HEK293 (cell line): ENCODE data around the gene BAIAP3.

Experiments
- ATF2 ChIP-seq: fragments of 450-650 bp; formaldehyde crosslinking; IDR thresholded peaks from 2 replicates; pipeline ENCODE4 v1.5.1; 2016; ENCODE audit warnings: missing biosample characterization, missing genetic modification characterization, low read depth
- CTCF ChIP-seq: fragments of 450-650 bp; formaldehyde crosslinking; IDR thresholded peaks from 2 replicates; pipeline ENCODE4 v1.5.1; 2016; ENCODE audit warnings: missing biosample characterization, missing genetic modification characterization
- SP7 ChIP-seq: fragments of 450-650 bp; formaldehyde crosslinking; IDR thresholded peaks from 2 replicates; pipeline ENCODE4 v1.5.1; 2016; ENCODE audit warnings: missing biosample characterization, missing genetic modification characterization
- ZNF37A ChIP-seq: fragments of 450-650 bp; IDR thresholded peaks from 2 replicates; pipeline ENCODE4 v1.5.1; 2018; ENCODE audit warnings: missing biosample characterization, missing genetic modification characterization
- ZNF585B ChIP-seq: fragments of 450-650 bp; formaldehyde crosslinking; IDR thresholded peaks from 2 replicates; pipeline ENCODE4 v1.5.1; 2016; ENCODE audit warnings: missing biosample characterization, missing genetic modification characterization
- ZNF623 ChIP-seq: fragments of 450-650 bp; formaldehyde crosslinking; IDR thresholded peaks from 2 replicates; pipeline ENCODE4 v1.5.1; 2016; ENCODE audit warnings: missing biosample characterization, missing genetic modification characterization
- ZSCAN5A ChIP-seq: fragments of 450-650 bp; formaldehyde crosslinking; IDR thresholded peaks from 2 replicates; pipeline ENCODE4 v1.5.1; 2016; ENCODE audit warnings: missing biosample characterization, missing genetic modification characterization

- TF ChIP-seq ATF2 (tag by site-specific recombination) (no peak), ZNF37A (tag by site-specific recombination) (no peak), CTCF (tag by site-specific recombination) (no peak), ZNF585B (tag by site-specific recombination) (no peak), SP7 (no peak), ZNF623 (tag by site-specific recombination) (no peak), ZSCAN5A (tag by site-specific recombination) (no peak)
Observed at GRCh38 chr16:1387331-1387730, 53.9 kb downstream of the BAIAP3 start.
